ENCODE results near the gene GNAL.

Gene GNAL

DNA sequence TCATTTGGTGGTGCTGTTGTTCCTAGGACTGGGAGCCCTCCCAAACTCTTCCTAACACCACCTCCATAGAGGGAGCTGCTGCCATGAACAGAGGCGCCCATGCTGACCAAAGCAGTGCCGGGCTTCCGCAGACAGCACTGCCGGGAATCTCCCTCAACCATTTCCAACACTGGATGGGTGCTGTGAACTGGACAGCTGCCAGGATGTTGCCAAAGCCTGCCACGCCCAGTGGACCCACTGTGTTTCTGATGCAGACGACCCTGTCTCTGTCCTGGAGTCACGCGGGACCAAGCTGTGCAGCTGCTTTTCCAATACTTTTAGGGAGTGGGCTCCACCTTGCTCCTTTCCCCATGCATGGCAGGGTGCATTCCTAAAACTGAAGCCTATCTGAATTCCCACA is 16.9 kb upstream of the GNAL start:
- POLR2A ChIA-PET (ENCODE audit: low non-redundant PET): no interaction called here
- CTCF ChIA-PET: no interaction called here
- TF ChIP-seq, protein P1, sequence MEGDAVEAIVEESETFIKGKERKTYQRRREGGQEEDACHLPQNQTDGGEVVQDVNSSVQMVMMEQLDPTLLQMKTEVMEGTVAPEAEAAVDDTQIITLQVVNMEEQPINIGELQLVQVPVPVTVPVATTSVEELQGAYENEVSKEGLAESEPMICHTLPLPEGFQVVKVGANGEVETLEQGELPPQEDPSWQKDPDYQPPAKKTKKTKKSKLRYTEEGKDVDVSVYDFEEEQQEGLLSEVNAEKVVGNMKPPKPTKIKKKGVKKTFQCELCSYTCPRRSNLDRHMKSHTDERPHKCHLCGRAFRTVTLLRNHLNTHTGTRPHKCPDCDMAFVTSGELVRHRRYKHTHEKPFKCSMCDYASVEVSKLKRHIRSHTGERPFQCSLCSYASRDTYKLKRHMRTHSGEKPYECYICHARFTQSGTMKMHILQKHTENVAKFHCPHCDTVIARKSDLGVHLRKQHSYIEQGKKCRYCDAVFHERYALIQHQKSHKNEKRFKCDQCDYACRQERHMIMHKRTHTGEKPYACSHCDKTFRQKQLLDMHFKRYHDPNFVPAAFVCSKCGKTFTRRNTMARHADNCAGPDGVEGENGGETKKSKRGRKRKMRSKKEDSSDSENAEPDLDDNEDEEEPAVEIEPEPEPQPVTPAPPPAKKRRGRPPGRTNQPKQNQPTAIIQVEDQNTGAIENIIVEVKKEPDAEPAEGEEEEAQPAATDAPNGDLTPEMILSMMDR (conservative IDR thresholded peaks at IDR 0.05; ENCODE audit: low read depth): no peak

DNA sequence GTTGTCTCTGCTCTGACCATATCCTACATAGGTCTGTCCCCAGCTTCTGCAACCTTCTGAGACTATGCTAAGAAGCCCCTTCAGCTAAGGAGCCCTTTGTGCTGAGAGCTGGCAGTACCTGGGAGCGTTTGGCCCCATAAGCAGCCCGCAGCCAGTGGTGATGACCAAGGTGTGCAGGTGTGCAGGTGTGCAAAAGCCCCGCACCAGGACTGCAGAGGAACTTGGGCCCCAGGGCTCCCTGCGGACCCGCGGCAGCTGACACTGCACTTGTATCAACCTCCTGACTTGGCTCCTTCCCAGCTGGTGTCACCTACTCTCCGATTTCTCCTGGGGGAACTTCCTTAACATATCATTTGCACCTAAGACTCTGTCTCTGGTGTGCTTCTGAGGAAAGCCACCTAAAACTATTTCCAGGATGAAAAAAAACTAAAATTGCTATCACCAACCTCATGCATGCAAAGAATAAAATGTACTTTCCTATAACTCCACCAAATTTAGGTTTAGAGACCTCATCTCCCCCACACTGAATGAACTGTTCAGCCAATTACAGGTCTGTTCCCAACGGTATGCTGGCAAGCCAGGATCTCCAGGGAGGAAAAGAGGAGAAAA is 16.1 kb upstream of the GNAL start:
- no peak for DNase-seq (ENCODE audit: low spot score)
- no peak overlapping the region for H3K27ac ChIP-seq
- POLR2A ChIA-PET (ENCODE audit: low non-redundant PET): no interaction called here
- CTCF ChIA-PET: interaction anchor here (0.6 to 0.7 kb wide), 2 partner anchors 98 to 596 kb away, joined by 3 read pairs; no protein-coding TSS in a partner anchor
- TF ChIP-seq, protein P1 (conservative IDR thresholded peaks at IDR 0.05; ENCODE audit: low read depth): no peak

More for the DNA sequence above, 16.9 kb upstream of the GNAL start:
- no peak overlapping the region for H3K27ac ChIP-seq
- no peak for DNase-seq (ENCODE audit: low spot score)

DNA sequence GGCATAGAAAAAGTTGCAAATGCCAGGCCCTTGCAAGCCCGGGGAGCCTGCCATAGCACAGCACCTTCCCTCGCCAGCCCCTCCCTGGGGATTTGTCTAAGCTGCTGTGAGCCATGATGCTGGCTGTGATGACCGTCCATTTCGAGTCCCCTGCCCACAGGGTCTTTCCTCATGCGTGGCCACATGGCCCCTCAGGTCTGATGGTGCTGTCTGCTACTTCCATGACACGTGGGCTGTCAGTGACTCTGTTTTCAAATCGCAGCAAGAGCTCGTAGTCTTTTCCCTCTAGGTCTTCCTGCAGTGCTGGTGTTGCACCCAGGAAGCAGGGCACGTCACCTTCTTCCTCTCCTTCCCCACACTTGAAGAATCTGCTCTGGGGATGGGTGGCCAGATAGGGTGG is 15.5 kb upstream of the GNAL start:
- POLR2A ChIA-PET (ENCODE audit: low non-redundant PET): interaction anchor here (0.6 kb wide), 1 partner anchor 17 kb away, joined by 3 read pairs; no protein-coding TSS in a partner anchor
- TF ChIP-seq, protein P1 (conservative IDR thresholded peaks at IDR 0.05; ENCODE audit: low read depth): no peak
- no peak overlapping the region for H3K27ac ChIP-seq
- CTCF ChIA-PET: interaction anchor here (0.6 kb wide), 1 partner anchor 595 kb away, joined by 3 read pairs; no protein-coding TSS in a partner anchor
- no peak for DNase-seq (ENCODE audit: low spot score)

DNA sequence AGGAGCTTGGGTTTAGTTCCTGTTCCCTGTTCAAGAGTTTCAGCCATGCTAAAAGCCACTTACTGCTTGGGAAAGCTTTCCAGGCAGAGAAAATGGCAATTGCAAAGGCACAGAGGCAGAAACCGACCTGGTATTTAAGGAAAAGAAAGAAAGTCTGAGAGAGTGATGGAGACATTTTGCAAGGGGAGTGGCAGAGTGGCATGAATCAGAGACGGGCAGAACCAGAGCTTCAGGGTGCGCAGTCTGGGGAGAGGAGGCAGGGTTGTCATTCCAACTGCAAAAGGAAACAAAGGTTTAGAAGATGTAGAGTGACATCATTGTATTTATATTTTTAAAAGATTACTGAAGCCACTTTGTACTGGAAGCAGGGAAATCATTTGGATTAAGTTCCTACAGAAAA is 14.9 kb upstream of the GNAL start:
- POLR2A ChIA-PET (ENCODE audit: low non-redundant PET): interaction anchor here (0.6 kb wide), 1 partner anchor 16 kb away, joined by 3 read pairs; no protein-coding TSS in a partner anchor
- CTCF ChIA-PET: no interaction called here
- DNase-seq (ENCODE audit: low spot score): no peak
- no peak overlapping the region for H3K27ac ChIP-seq
- TF ChIP-seq, protein P1 (conservative IDR thresholded peaks at IDR 0.05; ENCODE audit: low read depth): no peak

DNA sequence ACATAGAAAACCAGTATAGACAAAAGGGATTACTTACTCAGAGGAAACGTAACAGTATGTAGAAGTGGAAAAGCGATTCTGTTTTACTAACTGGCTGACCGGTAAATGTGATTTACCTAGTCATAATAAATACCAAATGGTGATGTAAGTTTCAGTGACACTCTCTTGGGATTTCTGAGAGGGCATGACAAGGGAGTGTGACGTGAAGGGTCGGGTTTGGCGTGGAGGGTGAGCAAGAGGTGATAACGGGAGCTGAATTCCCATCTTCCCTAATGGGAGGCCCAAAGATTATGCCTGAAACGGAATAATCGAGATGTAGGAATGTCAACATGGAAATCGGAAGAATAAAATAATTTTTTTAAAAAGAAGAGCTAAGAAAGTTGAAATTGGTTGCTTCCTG is 12.7 kb upstream of the GNAL start:
- DNase-seq (ENCODE audit: low spot score): no peak
- H3K27ac ChIP-seq: no peak overlapping the region
- TF ChIP-seq, protein P1 (conservative IDR thresholded peaks at IDR 0.05; ENCODE audit: low read depth): no peak
- ChIA-PET POLR2A (ENCODE audit: low non-redundant PET) (no interaction called here), CTCF (no interaction called here)

DNA sequence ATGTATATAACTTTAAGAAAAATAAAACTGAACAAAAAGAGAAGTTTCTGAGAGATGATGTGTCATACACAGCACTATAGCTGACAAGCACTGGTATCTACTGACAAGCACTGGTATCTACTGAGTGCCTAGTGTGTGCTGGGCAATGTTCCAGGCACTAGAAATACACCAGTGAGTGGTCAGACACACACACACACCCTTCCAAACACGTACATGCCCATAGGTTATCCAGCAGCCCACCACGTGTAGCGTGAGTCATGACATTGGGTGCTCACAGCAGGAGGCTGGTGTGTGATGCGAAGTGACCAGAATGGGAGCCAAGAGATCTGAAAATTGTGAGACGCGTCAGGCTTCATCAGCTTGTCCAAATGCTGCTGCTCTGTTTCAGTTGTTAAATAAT is 12.2 kb upstream of the GNAL start:
- ChIA-PET CTCF (no interaction called here), POLR2A (ENCODE audit: low non-redundant PET) (no interaction called here)
- H3K27ac ChIP-seq: no peak overlapping the region
- TF ChIP-seq, protein P1 (conservative IDR thresholded peaks at IDR 0.05; ENCODE audit: low read depth): no peak
- no peak for DNase-seq (ENCODE audit: low spot score)

Measured in RWPE1 (cell line).